SK-N-SH (cell line): ENCODE results near the gene THBD. TPM values are rescaled to one million over a fixed set of nuclear protein-coding genes. Genes with fewer than 3 reads are reported as not detected.

Experiments used
- CTCF ChIA-PET: fragments of 300-600, 350-600 bp; formaldehyde crosslinking; extraction: SDS; loops from one replicate; lab custom pipeline; 2021; lab: Yijun Ruan, JAX
- POLR2A ChIA-PET: fragments of 350-600 bp; sonication (Branson Sonifier 250); formaldehyde crosslinking; extraction: SDS; loops from one replicate; lab custom pipeline; 2020; ENCODE audit warnings: antibody characterized with exemption, inconsistent platforms; lab: Yijun Ruan, JAX
- DNase-seq: peaks from one replicate; pipeline ENCODE4 v3.0.0; 2012
- H2AFZ ChIP-seq: fragments of 200-600 bp; sonication (generic); 2 replicates; pipeline ENCODE4 v1.8.1; 2016; ENCODE audit warnings: antibody characterized with exemption, mild to moderate bottlenecking, low read depth
- H3F3A ChIP-seq: fragments of 200-600 bp; sonication (generic); replicated peaks from 2 replicates; pipeline ENCODE3; 2016; ENCODE audit warnings: antibody characterized with exemption, mild to moderate bottlenecking; ENCODE audit not compliant: insufficient read depth
- H3K27ac ChIP-seq, 2 experiments: fragments of 200-500 bp in 1 of 2; fragments of 200-600 bp in 1 of 2; sonication (Bioruptor generic) in 1 of 2; sonication (generic), shearing (Covaris generic) in 1 of 2; 2 replicates each; pipeline versions ENCODE4 v1.5.1 to v1.6.1; 2014 to 2016; ENCODE audit warnings: low read depth in 2 of 2, inconsistent platforms in 1 of 2, low read length in 1 of 2, mild to moderate bottlenecking in 1 of 2, mixed read lengths in 1 of 2
- H3K27me3 ChIP-seq: fragments of 200-600 bp; sonication (generic), shearing (Covaris generic); 2 replicates; pipeline ENCODE4 v1.6.1; 2016; ENCODE audit warnings: mixed run types; ENCODE audit not compliant: insufficient read depth
- H3K36me3 ChIP-seq, 2 experiments: fragments of 200-500 bp in 1 of 2; fragments of 200-600 bp in 1 of 2; sonication (Bioruptor generic) in 1 of 2; sonication (generic) in 1 of 2; replicated peaks in 1 of 2; 2 replicates each; pipeline versions ENCODE3 to v1.5.1; 2014 to 2016; ENCODE audit warnings: low read length in 1 of 2, mild to moderate bottlenecking in 1 of 2; ENCODE audit not compliant: insufficient read depth in 2 of 2, control insufficient read depth in 1 of 2
- H3K4me1 ChIP-seq, 2 experiments: fragments of 200-500 bp in 1 of 2; fragments of 200-600 bp in 1 of 2; sonication (Bioruptor generic) in 1 of 2; sonication (generic), shearing (Covaris generic) in 1 of 2; 2 replicates each; pipeline versions ENCODE4 v1.5.1 to v1.6.1; 2014 to 2016; ENCODE audit warnings: low read depth in 1 of 2, low read length in 1 of 2, mixed run types in 1 of 2; ENCODE audit not compliant: insufficient read depth in 2 of 2, control insufficient read depth in 1 of 2
- H3K4me2 ChIP-seq: fragments of 200-600 bp; sonication (generic), shearing (Covaris generic); 2 replicates; pipeline ENCODE4 v1.6.1; 2017; ENCODE audit warnings: mixed run types
- H3K4me3 ChIP-seq, 2 experiments: fragments of 200-500 bp in 1 of 2; fragments of 200-600 bp in 1 of 2; sonication (Bioruptor generic) in 1 of 2; sonication (generic), shearing (Covaris generic) in 1 of 2; 2 replicates each; pipeline versions ENCODE4 v1.5.1 to v1.8.1; 2014 to 2016; ENCODE audit warnings: low read depth in 2 of 2, inconsistent platforms in 1 of 2, low read length in 1 of 2, mild to moderate bottlenecking in 1 of 2, mixed read lengths in 1 of 2, moderate library complexity in 1 of 2
- H3K79me2 ChIP-seq: fragments of 200-600 bp; sonication (generic); 2 replicates; pipeline ENCODE4 v1.8.1; 2017; ENCODE audit warnings: mild to moderate bottlenecking; ENCODE audit not compliant: insufficient read depth
- H3K9ac ChIP-seq: fragments of 200-600 bp; sonication (generic); 2 replicates; pipeline ENCODE4 v1.6.1; 2017; ENCODE audit warnings: mixed run types
- H3K9me2 ChIP-seq: fragments of 200-600 bp; sonication (generic); 2 replicates; pipeline ENCODE4 v1.6.1; 2017; ENCODE audit warnings: mixed run types
- H3K9me3 ChIP-seq: fragments of 200-600 bp; sonication (generic); 2 replicates; pipeline ENCODE4 v1.6.1; 2017; ENCODE audit warnings: mixed run types, mild to moderate bottlenecking, moderate library complexity
- H4K20me1 ChIP-seq: fragments of 200-600 bp; sonication (generic); 2 replicates; pipeline ENCODE4 v1.6.1; 2017; ENCODE audit warnings: mild to moderate bottlenecking, mixed run types; ENCODE audit not compliant: insufficient read depth
- CHD2 ChIP-seq: fragments of 150-350 bp; IDR thresholded peaks from 2 replicates; pipeline ENCODE4 v1.6.1; 2018; ENCODE audit warnings: low read length; ENCODE audit not compliant: partially characterized antibody
- CTCF ChIP-seq: fragments of 200-600 bp; sonication (generic); IDR thresholded peaks from 2 replicates; pipeline ENCODE4 v1.6.1; 2017; ENCODE audit warnings: antibody characterized with exemption, mild to moderate bottlenecking, moderate library complexity
- EP300 ChIP-seq, 2 experiments: IDR thresholded peaks; 2 replicates each; pipeline versions ENCODE4 v1.4.0 to v1.6.1; 2012; ENCODE audit warnings: borderline replicate concordance in 1 of 2, low read depth in 1 of 2, low read length in 1 of 2
- FOSL2 ChIP-seq: IDR thresholded peaks from 2 replicates; pipeline ENCODE4 v1.4.0; 2012; ENCODE audit warnings: low read depth, mild to moderate bottlenecking, moderate library complexity, borderline replicate concordance
- FOXM1 ChIP-seq: IDR thresholded peaks from 2 replicates; pipeline ENCODE4 v1.4.0; 2012; ENCODE audit warnings: low read depth, mild to moderate bottlenecking
- GABPA ChIP-seq: IDR thresholded peaks from 2 replicates; pipeline ENCODE4 v1.4.0; 2012; ENCODE audit warnings: low read depth, mild to moderate bottlenecking
- IRF3 ChIP-seq: fragments of 150-350 bp; IDR thresholded peaks from 2 replicates; pipeline ENCODE4 v1.6.1; 2016; ENCODE audit warnings: mild to moderate bottlenecking, low read depth, low read length
- JUND ChIP-seq: IDR thresholded peaks from 2 replicates; pipeline ENCODE4 v1.4.0; 2012
- RFX5 ChIP-seq: IDR thresholded peaks from 2 replicates; pipeline ENCODE4 v1.6.1; 2012; ENCODE audit warnings: mild to moderate bottlenecking, improper control_type of control experiment, low read length
- TCF12 ChIP-seq: IDR thresholded peaks from 2 replicates; pipeline ENCODE4 v1.4.0; 2012
- USF1 ChIP-seq: IDR thresholded peaks from 2 replicates; pipeline ENCODE4 v1.4.0; 2012; ENCODE audit warnings: low read depth, borderline replicate concordance
- WGBS: methylation state at CpG from one replicate; pipeline ENCODE4 v1.1.6; 2017; ENCODE audit warnings: low lambda C conversion rate; 5-methylcytosine and 5-hydroxymethylcytosine counted together
- polyA plus RNA-seq, 3 experiments: library from polyadenylated mRNA; depleted of rRNA; stranded (reverse); fragments of >200 nt; gene quantifications; 2 replicates each; pipeline ENCODE4 v1.2.3, GENCODE V29; 2012

THBD gene
- polyA plus RNA-seq, 1 of the 3 experiments (the other 2 are of a cell fraction): 0.33 TPM

- DNase-seq: no peak
- H3K27ac ChIP-seq: no peak overlapping the region
- CTCF ChIA-PET: no interaction called here
These were observed 785 bp upstream of the THBD start for GRCh38 chr20:23050076-23050838.

GRCh38 chr20:23048283-23049200 is 930 bp downstream of the THBD start:
- no peaks in the 10 kb centered on the region for H3K9me2 ChIP-seq
- no peak overlapping the region for H3K9ac ChIP-seq
- DNase-seq: no peak
- no peak overlapping the region; a peak in 1 of 4 replicates for H3K4me3 ChIP-seq
- no peaks in the 10 kb centered on the region for H3F3A ChIP-seq
- H3K27ac ChIP-seq: no peak overlapping the region
- whole genome bisulfite sequencing: 8% methylated on average over 20 of the region's 92 CpGs
- H3K9me3 ChIP-seq: no peaks in the 10 kb centered on the region
- ChIA-PET CTCF (no interaction called here), POLR2A (no interaction called here)
- peak overlapping the region; percentile 64; the same call in 1 of the 2 replicates for H3K4me2 ChIP-seq
- no peaks in the 10 kb centered on the region for H3K4me1 ChIP-seq
- TF ChIP-seq CTCF (peak; percentile 22; the same call in 1 of the 2 replicates), FOXM1 (no peak)
- H3K79me2 ChIP-seq: no peaks in the 10 kb centered on the region
- no peaks in the 10 kb centered on the region for H4K20me1 ChIP-seq
- no peaks in the 10 kb centered on the region for H3K36me3 ChIP-seq
- H2AFZ ChIP-seq: no peak overlapping the region
- peaks cover 94% of the 10 kb centered on the region for H3K27me3 ChIP-seq

More at GRCh38 chr20:23050076-23050838, 785 bp upstream of the THBD start:
- WGBS: 1% methylated on average over 12 of the region's 48 CpGs
- Histone ChIP-seq H4K20me1 (no peaks in the 10 kb centered on the region), H3F3A (no peaks in the 10 kb centered on the region), H3K27me3 (peaks cover 92% of the 10 kb centered on the region), H2AFZ (peak overlapping the region; percentile 16; the same call in 1 of the 2 replicates), H3K4me2 (peak overlapping the region; percentile 64), H3K9me2 (no peaks in the 10 kb centered on the region), H3K79me2 (no peaks in the 10 kb centered on the region), H3K4me3 (peak overlapping the region in 1 of 2 experiments; percentile 48; a peak in 3 of 4 replicates), H3K9ac (no peak overlapping the region), H3K36me3 (no peaks in the 10 kb centered on the region), H3K4me1 (no peaks in the 10 kb centered on the region), H3K9me3 (no peaks in the 10 kb centered on the region)
- POLR2A ChIA-PET: no interaction called here
- TF ChIP-seq JUND (no peak), RFX5 (no peak), USF1 (no peak), CHD2 (no peak), EP300 (IDR thresholded peaks at IDR 0.05; ENCODE audit: borderline replicate concordance in 1 of 2, low read depth in 1 of 2, low read length in 1 of 2) (no peak), TCF12 (no peak), GABPA (no peak), FOSL2 (no peak), IRF3 (no peak)
